Head of caudate nucleus (tissue), 42 donors: ENCODE data around the gene PFKM.

ENCODE experiments used
- DNase-seq, 42 donors: peaks; one replicate each; pipeline versions ENCODE4 v3.0.0 to v3.0.0-alpha.2; 2020 to 2021; ENCODE audit warnings: mixed read lengths in 7 of 42
- intact Hi-C: fragments of 100-400 bp; cut with DNase I; formaldehyde crosslinking; loops from one replicate; pipeline ENCODE4 v1.15.0; 2022

The PFKM gene

DNA sequence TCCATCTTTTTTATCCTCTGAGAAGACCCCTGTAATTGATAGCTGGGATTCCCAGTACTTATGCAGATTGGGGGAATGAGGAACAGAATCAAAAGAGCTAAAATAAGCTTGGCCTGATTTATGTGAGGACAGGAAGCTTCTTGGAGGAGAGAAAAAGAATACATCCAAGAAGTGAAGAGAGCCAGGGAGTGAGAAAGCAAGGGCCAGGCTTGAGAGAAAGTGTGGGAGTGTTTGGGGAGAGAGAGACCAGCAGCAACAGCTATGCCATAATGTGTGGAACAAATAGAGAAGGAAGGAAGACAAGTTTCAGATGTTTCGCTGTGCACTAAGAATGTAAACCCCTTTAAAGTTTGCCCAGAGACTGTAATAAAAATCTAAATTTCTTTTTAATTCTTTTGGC, 60.3 kb downstream of the PFKM start:
- DNase-seq: no peak
- intact Hi-C loops: no loop called here

DNA sequence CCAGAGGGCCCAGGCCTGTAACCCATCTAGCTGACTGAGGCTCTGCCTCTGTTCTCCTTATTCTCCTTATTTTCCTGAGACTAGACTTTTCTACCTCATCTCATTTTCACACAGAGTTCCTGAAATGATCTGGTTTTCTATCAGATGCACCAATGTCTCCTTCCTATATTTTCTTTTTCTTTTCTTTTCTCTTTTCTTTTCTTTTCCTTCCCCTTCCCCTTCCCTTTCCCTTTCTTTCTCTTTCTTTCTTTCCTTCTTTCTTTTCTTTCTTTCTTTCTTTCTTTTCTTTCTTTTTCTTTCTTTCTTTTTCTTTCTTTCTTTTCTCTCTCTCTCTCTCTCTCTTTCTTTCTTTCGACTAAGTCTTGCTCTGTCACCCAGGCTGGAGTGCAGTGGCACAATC, 61.3 kb downstream of the PFKM start:
- intact Hi-C loops: no loop called here
- DNase-seq: no peak

DNA sequence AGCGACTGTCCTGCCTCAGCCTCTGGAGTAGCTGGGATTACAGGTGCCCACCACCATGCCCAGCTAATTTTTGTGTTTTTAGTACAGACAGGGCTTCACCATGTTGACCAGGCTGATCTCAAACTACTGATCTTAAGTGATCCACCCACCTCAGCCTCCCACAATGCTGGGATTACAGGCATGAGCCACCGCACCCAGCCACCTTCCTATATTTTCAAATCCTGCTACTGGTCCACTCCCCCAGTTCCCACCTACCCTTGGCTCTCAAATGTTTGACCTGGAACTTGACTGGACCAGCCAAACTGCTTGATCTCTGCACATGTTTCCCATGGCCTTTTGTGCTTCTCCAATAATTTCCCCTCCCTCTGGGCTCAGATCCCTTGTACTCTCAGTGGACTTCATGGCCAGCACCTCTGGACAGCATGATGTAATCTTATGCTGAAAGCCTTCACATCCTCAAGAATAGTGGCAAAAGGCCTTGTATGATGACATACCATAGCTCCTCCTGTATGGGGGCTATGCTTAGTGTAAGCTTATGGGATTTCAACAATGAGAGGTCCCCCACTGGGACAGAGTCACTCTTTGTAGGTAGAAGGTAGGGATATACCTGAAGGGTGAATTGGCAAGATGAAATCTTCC, 61.8 kb downstream of the PFKM start:
- intact Hi-C loops: no loop called here
- no peak for DNase-seq

GRCh38 chr12:48182631-48183030, 63.5 kb downstream of the PFKM start:
- intact Hi-C loops: no loop called here
- no peak for DNase-seq

- DNase-seq: peak; percentile 71 to 95 (median 86)
- intact Hi-C loops: no loop called here
Observed at GRCh38 chr12:48183091-48183875, 64.1 kb downstream of the PFKM start, which contains the start of gene CCDC184. Gene CCDC184, plus strand, starts transcription at chr12:48183644. Its CDS starts 479 bp downstream, at chr12:48184123.

GRCh38 chr12:48183876-48184548, 64.8 kb downstream of the PFKM start:
- intact Hi-C loops: no loop called here
- peak in 12 of 42 donors; percentile 7 to 49 (median 17) for DNase-seq

GRCh38 chr12:48184549-48184922, 65.4 kb downstream of the PFKM start:
- peak in 11 of 42 donors; percentile 9 to 51 (median 17) for DNase-seq
- intact Hi-C loops: no loop called here

- DNase-seq: peak in 41 of 42 donors; percentile 33 to 90 (median 63)
- intact Hi-C loops: no loop called here
Observed at GRCh38 chr12:48185181-48185919, 66.2 kb downstream of the PFKM start.

DNA sequence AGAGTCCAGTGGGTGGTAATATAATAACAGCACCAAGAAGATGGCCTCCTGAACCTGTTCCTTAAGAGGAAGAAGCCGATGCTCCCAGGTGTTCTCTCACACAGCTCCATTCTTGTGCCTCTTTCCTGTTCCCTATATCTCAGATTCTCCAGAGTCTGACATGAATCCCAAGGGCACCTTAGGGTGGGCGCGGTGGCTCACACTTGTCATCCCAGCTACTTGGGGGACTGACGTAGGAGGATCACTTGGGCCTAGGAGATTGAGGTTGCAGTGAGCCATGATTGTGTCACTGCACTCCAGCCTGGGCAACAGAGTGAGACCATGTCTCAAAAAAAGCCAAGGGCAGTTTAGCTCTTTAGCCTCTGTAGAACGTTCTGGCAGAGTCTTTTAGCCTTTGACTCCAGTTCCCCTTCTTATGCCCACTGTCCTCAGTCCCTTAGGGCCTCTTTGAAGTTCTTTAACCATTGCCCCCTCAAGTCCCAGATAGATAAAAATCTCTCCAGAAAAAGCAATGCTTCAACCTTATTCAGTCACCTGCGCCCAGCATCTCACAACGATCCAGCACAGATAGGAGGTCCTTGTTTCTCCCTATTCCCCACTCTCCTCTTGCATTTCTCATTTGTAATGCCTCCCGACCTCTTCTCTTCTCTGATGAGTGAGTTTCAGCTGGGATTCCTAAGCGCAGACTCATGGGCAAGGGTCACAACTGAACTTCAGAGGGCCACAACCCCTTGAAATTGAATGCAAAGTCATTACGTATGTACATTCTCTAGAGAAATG, 68.9 kb downstream of the PFKM start:
- intact Hi-C loops: no loop called here
- DNase-seq: no peak

DNA sequence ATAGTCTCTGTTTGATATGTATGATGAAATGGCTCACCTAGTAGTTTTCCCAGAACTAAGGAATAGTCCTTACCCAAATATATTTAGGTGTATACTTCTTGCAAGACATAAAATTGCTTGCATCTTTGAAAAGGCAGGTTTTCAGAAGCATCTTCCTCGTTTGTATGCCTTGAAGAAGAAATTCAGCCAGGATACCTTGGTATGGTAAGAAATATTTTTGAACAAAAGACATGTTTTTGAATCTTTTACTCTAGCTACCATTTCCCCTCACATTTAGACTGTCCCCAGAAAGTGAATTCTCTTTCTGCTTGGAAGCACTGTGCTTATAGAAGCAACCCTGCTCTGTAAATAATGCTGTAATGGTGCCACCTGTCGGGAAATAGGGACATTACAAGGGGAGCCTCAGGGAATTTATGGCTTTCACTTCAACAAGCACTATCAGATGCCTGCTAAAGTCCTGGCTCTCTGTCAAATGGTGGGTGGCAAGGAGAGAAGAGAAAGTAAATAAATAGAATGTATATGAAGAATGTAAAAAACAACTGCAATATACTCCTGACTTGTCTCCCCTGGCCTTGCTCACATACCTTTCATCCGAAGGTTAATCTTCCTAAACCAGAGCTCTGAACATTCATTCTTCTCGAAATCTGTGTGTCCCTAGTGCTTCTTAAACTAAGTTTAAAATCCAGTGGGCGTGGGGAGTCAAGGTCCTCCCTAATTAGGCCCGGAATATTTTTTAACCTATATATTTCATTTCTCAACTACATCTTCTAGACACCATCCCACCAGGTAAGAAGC, 70.4 kb downstream of the PFKM start:
- peak in 41 of 42 donors; percentile 15 to 91 (median 78) for DNase-seq
- intact Hi-C loops: no loop called here

- DNase-seq: no peak
- intact Hi-C loops: no loop called here
Observed at GRCh38 chr12:48191096-48191495, 71.9 kb downstream of the PFKM start.

DNA sequence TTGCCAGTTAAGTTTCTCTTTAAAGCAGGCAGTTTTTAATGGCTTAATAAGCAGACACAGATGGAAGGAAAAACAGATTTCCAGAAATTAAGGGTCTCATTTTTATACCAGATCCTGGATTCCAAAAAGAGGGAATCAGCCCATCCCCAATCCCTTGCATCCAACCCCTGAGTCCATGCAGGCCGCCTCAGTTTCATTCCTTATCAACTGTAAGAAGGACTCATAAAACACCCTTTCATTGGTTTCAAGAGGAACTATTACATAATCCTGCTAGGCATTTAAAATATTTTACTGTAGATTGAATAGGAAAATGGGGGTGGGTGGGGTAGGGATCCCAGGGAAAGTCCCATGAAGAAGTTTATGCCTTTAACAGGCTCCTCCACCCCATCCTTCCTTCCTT, 73.7 kb downstream of the PFKM start:
- no peak for DNase-seq
- intact Hi-C loops: no loop called here

DNA sequence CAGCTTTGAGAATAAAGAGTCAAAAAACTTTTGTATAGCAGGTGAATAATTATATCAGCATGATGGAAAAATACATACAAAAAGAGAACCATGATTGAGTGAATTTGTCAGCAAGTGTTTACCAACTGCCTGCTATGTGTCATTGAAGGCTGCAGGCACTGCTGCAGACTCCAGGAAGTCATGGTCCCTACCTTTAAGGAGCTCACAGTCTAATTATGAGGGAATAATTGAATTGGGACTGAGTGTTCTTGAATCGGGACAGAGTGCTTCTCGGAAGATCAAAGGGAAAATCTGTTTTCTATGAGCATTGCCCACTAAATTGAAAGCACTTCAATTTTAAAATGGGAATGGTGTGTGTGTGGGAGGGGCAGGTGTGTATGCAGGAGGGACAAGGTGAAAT, 74.5 kb downstream of the PFKM start:
- DNase-seq: no peak
- intact Hi-C loops: no loop called here

DNA sequence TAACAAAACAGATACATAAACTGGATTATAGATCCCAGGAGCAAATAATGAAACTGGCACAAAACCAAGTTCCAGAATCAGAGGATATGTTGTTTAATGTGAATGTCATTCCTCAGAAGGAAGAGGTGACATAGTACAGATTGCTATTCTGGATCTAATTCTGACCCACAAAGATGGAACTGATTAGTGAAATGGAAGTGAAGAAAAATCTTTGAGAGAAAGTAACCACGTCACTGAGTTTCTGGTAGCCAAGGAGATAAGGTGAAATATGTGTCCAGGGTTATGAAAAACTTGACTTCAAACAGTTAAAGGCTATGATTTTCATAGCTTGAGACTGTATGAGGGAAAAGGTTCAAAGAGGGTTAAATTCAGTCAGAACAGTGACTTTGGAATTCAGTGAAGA, 75.6 kb downstream of the PFKM start:
- intact Hi-C loops: no loop called here
- DNase-seq: no peak
